ENCODE measurements around the gene WRAP53.

- TF ChIP-seq SIN3A (IDR thresholded peaks at IDR 0.05; ENCODE audit: borderline replicate concordance, insufficient read depth, low read length) (no peak), POLR2AphosphoS5 (IDR thresholded peaks at IDR 0.05; ENCODE audit: low read depth, low read length) (no peak)
These were observed 19.8 kb upstream of the WRAP53 start for GRCh38 chr17:7668482-7668881.

Data from PFSK-1 (cell line).